DND-41 (cell line): ENCODE measurements around the gene SYNE1.

ENCODE experiments used
- CTCF ChIP-seq: IDR thresholded peaks from 2 replicates; pipeline ENCODE4 v1.5.1; 2012; ENCODE audit warnings: borderline replicate concordance, low read length, moderate library complexity, mild to moderate bottlenecking; ENCODE audit not compliant: poor library complexity, severe bottlenecking; ENCODE audit errors: extremely low read depth
- EZH2 ChIP-seq: IDR thresholded peaks from 3 replicates; pipeline ENCODE4 v1.6.1; 2012; ENCODE audit warnings: borderline replicate concordance, low read depth, mild to moderate bottlenecking, moderate library complexity, low read length, inconsistent platforms; ENCODE audit not compliant: severe bottlenecking

GRCh38 chr6:152094276-152094675 lies 542.9 kb downstream of the SYNE1 start:
- TF ChIP-seq CTCF (no peak), EZH2 (no peak)
